ENCODE results near the gene NRG3.

DNA sequence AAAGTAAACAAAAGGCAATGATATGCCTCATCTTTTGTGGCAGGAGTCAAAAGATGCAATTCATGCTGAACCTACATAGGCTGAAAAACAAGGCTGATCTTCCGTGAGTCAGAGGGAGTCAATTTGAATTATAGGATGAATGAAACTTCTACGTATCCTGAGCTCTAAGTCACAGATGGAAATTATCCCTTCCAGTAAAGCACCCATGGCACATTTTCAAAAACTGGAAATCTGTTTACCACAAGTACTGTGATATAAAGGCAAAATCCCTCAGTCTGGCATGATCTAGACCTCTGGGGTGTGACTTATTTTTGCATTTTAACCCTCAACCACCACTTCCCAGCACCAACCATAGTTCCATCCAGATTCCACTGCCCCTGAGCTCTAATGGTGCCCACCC lies 69.6 kb downstream of the NRG3 start:
- no peak for TF ChIP-seq POLR2A (IDR thresholded peaks at IDR 0.05)
- TF ChIP-seq, protein P1, sequence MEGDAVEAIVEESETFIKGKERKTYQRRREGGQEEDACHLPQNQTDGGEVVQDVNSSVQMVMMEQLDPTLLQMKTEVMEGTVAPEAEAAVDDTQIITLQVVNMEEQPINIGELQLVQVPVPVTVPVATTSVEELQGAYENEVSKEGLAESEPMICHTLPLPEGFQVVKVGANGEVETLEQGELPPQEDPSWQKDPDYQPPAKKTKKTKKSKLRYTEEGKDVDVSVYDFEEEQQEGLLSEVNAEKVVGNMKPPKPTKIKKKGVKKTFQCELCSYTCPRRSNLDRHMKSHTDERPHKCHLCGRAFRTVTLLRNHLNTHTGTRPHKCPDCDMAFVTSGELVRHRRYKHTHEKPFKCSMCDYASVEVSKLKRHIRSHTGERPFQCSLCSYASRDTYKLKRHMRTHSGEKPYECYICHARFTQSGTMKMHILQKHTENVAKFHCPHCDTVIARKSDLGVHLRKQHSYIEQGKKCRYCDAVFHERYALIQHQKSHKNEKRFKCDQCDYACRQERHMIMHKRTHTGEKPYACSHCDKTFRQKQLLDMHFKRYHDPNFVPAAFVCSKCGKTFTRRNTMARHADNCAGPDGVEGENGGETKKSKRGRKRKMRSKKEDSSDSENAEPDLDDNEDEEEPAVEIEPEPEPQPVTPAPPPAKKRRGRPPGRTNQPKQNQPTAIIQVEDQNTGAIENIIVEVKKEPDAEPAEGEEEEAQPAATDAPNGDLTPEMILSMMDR (IDR thresholded peaks at IDR 0.05): no peak
